ENCODE measurements around the gene TBC1D16. TPM values are rescaled to one million over a fixed set of nuclear protein-coding genes. Genes with fewer than 3 reads are reported as not detected.
A peak's percentile ranks its signal among the peaks of the same experiment; 100 is the strongest.

The TBC1D16 gene
- total RNA-seq, 1 donor = 68.8 TPM

- Histone ChIP-seq H3K79me2 (ENCODE audit: insufficient read depth, low read length) (peaks cover 39% of the 10 kb centered on the region), H3K4me1 (ENCODE audit: insufficient read depth, low read length) (no peaks in the 10 kb centered on the region), H3K4me3 (ENCODE audit: insufficient read depth, low read length) (no peak overlapping the region), H3K27ac (ENCODE audit: low read depth, low read length) (no peak overlapping the region), H3K36me3 (ENCODE audit: insufficient read depth, low read length) (no peaks in the 10 kb centered on the region), H2AFZ (ENCODE audit: low read length) (no peak overlapping the region), H3K27me3 (ENCODE audit: insufficient read depth, low read length) (no peaks in the 10 kb centered on the region), H3K4me2 (ENCODE audit: insufficient read depth, low read length) (no peak overlapping the region), H4K20me1 (ENCODE audit: insufficient read depth, low read length) (peaks cover 30% of the 10 kb centered on the region), H3K9me3 (ENCODE audit: low read depth, low read length) (no peaks in the 10 kb centered on the region)
- no peak for TF ChIP-seq CTCF (IDR thresholded peaks at IDR 0.05; ENCODE audit: extremely low read depth, low read depth, low read length)
- DNase-seq (ENCODE audit: insufficient read length, low spot score, missing footprints) = no peak
Observed at GRCh38 chr17:80021600-80021999, 14.1 kb downstream of the TBC1D16 start.

GRCh38 chr17:80018917-80019651 lies 16.6 kb downstream of the TBC1D16 start:
- Histone ChIP-seq H3K9me3 (ENCODE audit: low read depth, low read length) (no peaks in the 10 kb centered on the region), H3K27me3 (ENCODE audit: insufficient read depth, low read length) (no peaks in the 10 kb centered on the region), H3K36me3 (ENCODE audit: insufficient read depth, low read length) (no peaks in the 10 kb centered on the region), H3K79me2 (ENCODE audit: insufficient read depth, low read length) (peaks cover 25% of the 10 kb centered on the region), H2AFZ (ENCODE audit: low read length) (no peak overlapping the region), H3K4me1 (ENCODE audit: insufficient read depth, low read length) (no peaks in the 10 kb centered on the region), H3K27ac (ENCODE audit: low read depth, low read length) (no peak overlapping the region), H3K4me2 (ENCODE audit: insufficient read depth, low read length) (no peak overlapping the region), H3K4me3 (ENCODE audit: insufficient read depth, low read length) (no peak overlapping the region), H4K20me1 (ENCODE audit: insufficient read depth, low read length) (peaks cover 20% of the 10 kb centered on the region)
- peak; percentile 57 for DNase-seq (ENCODE audit: insufficient read length, low spot score, missing footprints)
- no peak for TF ChIP-seq CTCF (IDR thresholded peaks at IDR 0.05; ENCODE audit: extremely low read depth, low read depth, low read length)

- Histone ChIP-seq H3K4me2 (ENCODE audit: insufficient read depth, low read length) (no peak overlapping the region), H3K27me3 (ENCODE audit: insufficient read depth, low read length) (no peaks in the 10 kb centered on the region), H3K36me3 (ENCODE audit: insufficient read depth, low read length) (peaks cover 7% of the 10 kb centered on the region), H3K4me1 (ENCODE audit: insufficient read depth, low read length) (no peaks in the 10 kb centered on the region), H3K9me3 (ENCODE audit: low read depth, low read length) (no peaks in the 10 kb centered on the region), H3K79me2 (ENCODE audit: insufficient read depth, low read length) (peaks cover 22% of the 10 kb centered on the region), H2AFZ (ENCODE audit: low read length) (no peak overlapping the region), H3K27ac (ENCODE audit: low read depth, low read length) (no peak overlapping the region), H4K20me1 (ENCODE audit: insufficient read depth, low read length) (peaks cover 16% of the 10 kb centered on the region), H3K4me3 (ENCODE audit: insufficient read depth, low read length) (no peak overlapping the region)
- DNase-seq (ENCODE audit: insufficient read length, low spot score, missing footprints) = no peak
- TF ChIP-seq CTCF (IDR thresholded peaks at IDR 0.05; ENCODE audit: extremely low read depth, low read depth, low read length) = no peak
Observed at GRCh38 chr17:80017226-80018010, 18.3 kb downstream of the TBC1D16 start.
